Measurements from ENCODE around the gene SUV39H2.

GRCh38 chr10:14889318-14889717 lies 10.7 kb downstream of the SUV39H2 start:
- no peak for TF ChIP-seq POLR2AphosphoS5 (IDR thresholded peaks at IDR 0.05; ENCODE audit: low read depth, low read length)
- no peak for TF ChIP-seq POLR2A (IDR thresholded peaks at IDR 0.05; ENCODE audit: low read depth, low read length)
- TF ChIP-seq PAX5 (IDR thresholded peaks at IDR 0.05; ENCODE audit: insufficient read depth, low read length, severe bottlenecking) = no peak
